ENCODE results near the gene DEFB112.

Gene DEFB112

DNA sequence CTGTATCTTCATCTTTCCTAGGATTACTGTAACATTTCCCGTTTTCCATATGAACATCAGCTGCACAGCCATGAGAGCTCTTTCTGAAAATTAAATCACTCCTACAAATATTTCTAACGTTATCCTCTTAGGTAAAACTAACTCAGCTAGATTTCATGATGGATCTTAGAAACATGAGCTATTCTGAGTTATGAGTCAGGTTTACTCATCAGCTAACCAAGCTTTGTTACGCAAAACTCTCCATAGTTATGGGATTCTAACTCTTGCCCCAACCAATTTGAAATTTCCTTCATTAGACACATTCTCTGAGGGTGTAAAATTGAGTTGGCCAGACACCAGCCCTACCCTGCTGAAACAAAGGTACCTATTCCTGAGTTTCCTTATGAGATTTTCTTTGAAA, 41.9 kb downstream of the DEFB112 start:
- H3K27ac ChIP-seq = no peak overlapping the region
- DNase-seq (ENCODE audit: low spot score) = no peak
- TF ChIP-seq CTCF (IDR thresholded peaks at IDR 0.05) = no peak
- H3K4me3 ChIP-seq = no peak overlapping the region

DNA sequence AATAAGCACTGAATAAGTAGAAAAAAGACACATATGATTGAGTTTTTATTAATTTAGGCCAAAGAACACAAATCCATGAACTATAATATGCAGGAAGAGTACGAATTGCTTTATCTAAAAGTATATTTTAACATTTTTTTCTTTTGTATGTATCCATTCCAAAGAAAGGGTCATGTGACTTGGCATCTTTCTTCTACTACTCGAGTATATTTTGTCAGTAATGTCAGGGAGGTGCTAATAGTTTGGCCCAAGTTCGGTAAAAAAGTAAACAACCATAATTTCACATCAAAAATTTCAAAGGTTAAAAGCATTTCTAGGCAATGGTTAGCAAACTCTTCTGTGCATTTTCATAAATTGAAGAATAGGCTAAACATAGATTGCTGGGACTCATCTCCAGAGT, 46.6 kb downstream of the DEFB112 start:
- no peak for TF ChIP-seq CTCF (IDR thresholded peaks at IDR 0.05)
- H3K27ac ChIP-seq = no peak overlapping the region
- DNase-seq (ENCODE audit: low spot score) = no peak
- no peak overlapping the region for H3K4me3 ChIP-seq

- Histone ChIP-seq H3K4me3 (no peak overlapping the region), H3K27ac (no peak overlapping the region)
- TF ChIP-seq CTCF (IDR thresholded peaks at IDR 0.05) = no peak
- DNase-seq (ENCODE audit: low spot score) = no peak
Measured at GRCh38 chr6:49995278-49995677, 54.5 kb downstream of the DEFB112 start.

Data from coronary artery (tissue), 2 donors.